Measurements from ENCODE around the gene KCNK15.

The KCNK15 gene

DNA sequence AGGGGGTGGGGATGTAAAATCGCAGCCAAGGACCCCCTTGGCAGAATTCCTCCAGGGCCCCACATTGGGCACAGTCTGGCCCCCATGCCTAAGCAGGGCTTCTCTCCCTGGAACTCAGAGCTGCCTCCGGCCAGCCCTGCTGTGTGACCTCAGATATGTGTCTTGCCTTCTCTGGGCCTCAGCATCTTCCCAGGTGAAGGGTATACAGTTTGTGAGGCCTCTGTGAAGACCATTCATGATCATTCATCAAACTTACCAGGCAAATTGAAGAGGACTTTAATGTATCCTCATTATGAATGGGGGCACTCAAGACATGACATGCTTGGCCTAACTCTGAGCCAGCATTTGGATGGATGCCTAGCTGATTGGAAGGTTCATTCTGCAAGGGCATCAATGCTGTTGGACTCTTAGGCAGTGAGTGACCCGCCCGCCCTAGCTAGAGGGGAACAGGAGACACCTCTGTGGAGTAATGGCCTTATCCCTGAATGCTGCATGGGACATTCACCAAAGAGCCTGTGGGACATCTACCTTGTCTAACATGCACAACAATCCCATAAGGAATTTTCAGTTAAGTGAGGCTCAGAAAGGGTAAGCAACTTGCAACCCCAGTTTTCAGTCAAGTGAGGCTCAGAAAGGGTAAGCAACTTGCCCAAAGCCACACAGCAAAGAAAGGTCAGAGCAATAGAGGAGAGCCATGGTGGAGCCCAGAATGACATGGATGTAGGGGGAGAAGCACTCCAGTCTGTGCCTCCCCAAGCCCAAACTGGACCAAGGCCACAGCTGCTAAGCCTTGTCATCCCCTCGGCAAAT is 30.0 kb upstream of the KCNK15 start:
- DNase-seq: no peak

DNA sequence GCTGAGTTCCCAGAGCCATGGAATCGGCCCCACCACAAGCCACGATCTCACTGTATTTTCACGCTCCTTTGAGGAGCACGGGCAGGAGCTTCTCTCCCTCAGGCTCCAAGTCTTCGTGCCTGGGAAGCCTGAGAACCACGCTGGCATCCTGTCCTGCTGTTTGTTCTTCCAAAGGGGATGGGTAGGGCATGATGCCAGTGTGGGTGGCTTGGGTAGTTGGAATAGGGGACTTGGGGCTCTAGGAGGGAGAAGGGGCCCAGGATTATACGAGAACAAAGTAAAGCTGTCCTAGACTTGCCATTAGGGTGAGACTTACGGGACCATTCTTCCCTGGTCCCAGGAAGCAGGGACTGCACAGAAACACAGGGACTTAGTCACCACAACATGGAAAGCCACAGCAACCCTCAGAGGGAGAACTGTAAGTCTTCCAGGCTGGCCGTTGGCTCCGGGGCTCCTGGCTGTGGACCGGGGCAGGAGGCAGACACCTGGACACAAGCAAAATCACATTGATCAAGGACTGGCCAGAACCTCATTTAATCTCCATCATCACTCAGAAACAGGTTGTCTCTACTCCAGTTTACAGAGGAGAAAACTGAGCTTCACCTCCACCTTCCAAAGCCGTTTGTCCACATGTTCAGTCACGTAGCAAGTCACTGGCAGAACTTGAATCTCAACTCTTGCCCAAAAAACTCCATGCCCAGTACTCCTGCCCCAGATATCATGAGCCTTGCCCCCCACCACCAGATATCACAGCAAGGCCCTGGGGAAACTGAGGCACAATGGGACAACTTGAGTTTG is 29.2 kb upstream of the KCNK15 start:
- no peak for DNase-seq

DNA sequence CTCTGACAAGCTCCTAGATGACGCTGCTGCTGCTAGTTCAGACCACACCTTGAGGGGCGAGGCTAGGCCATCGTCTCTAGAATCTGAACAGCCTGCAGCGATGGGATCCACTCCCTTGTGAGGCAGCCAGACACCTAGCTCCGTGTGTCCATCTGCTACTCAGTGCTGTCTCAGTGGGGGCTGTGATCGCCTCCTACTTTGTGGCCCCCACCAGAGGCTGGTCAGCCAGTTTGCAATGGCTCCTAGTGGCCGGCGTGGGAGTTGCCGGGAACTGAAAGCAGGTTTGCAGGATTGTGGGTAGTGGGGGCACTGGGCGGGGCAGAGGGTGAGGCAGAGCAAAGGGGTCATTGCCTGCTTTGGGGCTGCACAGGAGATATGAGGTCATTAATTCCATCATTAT is 27.7 kb upstream of the KCNK15 start:
- DNase-seq: no peak

DNA sequence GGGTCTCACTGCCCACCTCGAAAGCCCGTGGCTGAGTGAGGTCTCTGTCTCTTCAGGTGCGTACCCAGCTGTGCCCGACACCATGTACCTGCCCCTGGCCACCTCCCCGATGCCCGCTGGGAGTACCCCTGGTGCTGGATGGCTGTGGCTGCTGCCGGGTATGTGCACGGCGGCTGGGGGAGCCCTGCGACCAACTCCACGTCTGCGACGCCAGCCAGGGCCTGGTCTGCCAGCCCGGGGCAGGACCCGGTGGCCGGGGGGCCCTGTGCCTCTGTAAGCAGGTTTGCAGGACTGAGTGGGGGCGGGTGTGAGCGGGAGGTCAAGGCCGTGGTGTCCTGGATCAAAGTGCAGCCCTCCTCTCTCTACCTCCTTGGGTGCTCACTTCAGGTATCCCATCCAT is 25.8 kb upstream of the KCNK15 start:
- no peak for DNase-seq

DNA sequence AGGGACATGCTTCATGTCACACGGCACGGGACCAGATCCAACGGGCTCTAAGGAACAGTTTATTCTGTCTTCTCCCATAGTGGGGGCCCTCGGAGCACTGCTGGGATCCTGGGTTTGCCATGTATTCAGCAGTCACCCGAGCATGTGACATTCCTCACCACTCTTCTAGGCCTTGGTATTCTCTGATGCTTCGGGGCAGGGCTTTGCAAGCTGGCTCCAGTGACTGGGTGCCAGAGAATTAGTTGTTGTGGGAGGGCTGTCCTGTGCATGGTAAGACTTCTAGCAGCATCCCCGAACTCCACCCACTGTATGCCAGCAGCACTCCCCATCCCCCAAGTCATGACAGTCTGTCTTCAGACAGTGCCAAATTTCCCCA is 25.1 kb upstream of the KCNK15 start:
- DNase-seq: no peak

DNA sequence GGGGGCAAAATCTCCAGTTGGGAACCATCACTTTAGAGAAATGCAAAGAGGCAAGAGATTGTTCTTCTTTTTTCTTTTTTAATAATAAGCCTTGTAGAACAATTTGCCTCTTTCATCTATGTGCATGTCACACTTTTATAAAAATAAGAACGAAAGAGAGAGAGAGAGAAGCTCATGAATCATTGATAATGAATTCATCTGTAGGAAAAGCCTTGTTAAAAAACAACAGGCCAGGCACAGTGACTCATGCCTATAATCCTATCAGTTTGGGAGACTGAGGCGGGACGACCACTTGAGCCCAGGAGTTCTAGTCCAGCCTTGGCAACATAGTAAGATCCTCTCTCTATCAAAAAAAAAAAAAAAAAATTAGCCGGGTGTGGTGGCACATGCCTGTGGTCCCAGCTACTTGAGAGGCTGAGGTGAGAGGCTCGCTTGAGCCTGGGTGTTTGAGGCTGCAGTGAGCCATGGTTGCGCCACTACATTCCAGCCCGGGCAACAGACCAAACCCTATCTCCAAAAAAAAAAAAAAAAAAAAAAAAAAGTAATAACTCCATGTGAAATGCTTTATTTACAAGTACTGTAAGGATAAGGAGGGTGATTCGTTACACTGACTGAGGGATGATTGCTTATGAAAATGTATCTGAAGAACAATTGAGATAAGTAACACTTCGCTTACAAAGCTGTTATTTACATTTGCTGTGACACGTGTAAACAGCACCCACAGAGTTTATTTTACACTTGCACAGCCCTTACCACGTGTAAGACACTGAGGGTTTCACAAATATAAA is 24.5 kb upstream of the KCNK15 start:
- no peak for DNase-seq

DNA sequence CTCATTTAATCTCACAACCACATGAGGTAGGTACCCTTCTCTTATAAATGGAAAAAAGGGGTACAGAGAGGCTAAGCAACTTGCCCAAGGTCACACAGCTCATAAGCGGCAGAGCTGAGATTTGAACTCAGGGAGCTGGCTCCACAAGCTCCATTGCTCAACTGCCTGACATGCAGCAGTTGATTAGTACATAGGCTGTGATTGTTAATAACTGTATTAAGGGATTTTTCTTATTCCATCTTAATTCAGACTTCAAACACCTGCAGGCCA is 23.9 kb upstream of the KCNK15 start:
- no peak for DNase-seq

GRCh38 chr20:44722990-44723389 is 22.7 kb upstream of the KCNK15 start:
- no peak for DNase-seq

- no peak for DNase-seq
These were observed 22.3 kb upstream of the KCNK15 start for GRCh38 chr20:44723391-44723790.

GRCh38 chr20:44723798-44724362 is 21.8 kb upstream of the KCNK15 start:
- no peak for DNase-seq

DNA sequence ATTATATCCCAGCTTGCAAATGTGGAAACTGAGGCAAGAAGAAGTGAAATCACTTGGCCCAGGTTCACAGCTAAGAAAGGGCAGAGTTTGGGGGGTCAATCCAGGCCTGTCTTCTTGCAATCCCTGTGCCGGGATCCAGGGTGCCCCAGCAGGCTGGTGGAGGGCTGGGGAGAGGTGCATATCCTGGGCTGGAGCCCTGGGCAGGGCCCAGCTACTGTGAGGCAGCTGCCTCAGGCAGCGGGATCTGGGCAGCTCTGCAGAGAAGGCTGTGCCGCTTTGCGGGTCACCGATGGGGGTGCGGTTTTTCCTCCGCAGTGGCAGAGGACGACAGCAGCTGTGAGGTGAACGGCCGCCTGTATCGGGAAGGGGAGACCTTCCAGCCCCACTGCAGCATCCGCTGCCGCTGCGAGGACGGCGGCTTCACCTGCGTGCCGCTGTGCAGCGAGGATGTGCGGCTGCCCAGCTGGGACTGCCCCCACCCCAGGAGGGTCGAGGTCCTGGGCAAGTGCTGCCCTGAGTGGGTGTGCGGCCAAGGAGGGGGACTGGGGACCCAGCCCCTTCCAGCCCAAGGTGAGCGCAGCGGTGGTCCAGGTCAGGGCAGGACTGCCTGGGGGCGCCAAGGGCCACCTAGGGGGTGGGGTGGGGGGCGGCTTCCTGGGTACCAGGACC is 21.1 kb upstream of the KCNK15 start:
- DNase-seq: no peak

DNA sequence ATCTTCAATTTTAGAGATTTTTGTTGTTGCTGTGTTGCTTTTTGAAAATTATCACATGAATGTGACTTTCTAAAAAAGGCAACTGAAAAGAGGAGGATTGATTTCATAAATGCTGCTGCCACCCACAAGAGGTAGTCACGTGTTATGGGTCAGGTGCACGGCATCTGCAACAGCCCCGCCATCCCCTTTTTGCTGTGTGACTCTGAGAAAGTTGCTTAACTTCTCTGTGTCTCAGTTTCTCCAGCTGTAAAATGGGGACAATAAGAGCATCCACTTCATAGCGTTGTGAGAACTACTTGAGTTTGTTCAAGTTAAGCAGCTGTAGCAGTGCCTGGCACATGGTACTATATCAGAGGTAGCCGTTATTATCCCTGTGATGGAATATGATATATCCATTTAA is 19.8 kb upstream of the KCNK15 start:
- no peak for DNase-seq

GRCh38 chr20:44727039-44727438 is 18.6 kb upstream of the KCNK15 start:
- DNase-seq: no peak

- DNase-seq: no peak
These were observed 18.0 kb upstream of the KCNK15 start for GRCh38 chr20:44727651-44728050.

DNA sequence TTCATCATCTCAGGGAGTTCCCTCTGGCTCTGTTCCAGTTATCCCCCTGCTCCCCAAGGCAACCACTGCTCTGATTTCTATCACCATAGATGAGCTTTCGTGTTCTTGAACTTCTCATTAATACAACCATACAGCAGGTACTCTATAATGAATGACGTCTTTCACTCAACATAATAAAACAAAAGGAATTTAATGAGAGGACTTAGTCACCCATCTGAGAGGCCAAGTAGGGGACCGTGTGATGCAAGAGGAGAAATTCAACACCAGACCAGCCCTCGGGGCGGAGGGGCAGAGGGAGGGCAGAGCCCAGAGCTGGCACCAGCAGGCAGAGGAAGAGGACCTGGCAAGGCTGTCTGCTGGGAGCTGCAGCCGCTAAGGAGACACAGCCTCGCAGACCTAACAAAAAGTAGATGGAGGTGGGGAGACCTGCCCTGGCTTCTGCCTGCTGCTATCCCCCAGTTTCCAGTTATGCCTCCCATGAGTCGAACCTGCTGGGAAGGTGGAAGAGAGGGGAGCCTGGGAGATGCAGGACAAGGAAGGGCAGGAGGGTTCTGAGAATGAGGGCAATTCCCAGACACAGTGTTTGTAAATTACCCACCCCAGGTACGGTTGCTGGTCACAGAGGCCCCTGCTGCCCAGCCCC is 16.7 kb upstream of the KCNK15 start:
- peak; percentile 51 for DNase-seq

DNA sequence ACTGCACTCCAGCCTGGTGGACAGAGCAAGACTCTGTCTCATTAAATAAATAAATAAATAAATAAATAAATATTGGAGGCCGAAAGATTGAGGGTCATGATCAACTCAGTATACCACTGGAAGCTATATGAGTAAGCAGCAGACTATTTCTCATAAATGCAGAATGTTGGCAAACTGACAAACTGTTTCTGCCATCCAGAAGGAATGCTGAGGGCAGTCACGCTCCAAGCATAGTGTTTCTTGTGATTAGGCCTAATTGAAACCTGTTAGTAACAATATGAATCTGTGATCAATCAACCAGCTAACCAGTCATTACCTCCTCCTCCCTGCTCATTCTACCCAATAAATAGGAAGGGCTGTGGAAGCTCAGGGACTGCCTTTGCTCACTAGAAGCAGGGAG is 15.2 kb upstream of the KCNK15 start:
- no peak for DNase-seq

DNA sequence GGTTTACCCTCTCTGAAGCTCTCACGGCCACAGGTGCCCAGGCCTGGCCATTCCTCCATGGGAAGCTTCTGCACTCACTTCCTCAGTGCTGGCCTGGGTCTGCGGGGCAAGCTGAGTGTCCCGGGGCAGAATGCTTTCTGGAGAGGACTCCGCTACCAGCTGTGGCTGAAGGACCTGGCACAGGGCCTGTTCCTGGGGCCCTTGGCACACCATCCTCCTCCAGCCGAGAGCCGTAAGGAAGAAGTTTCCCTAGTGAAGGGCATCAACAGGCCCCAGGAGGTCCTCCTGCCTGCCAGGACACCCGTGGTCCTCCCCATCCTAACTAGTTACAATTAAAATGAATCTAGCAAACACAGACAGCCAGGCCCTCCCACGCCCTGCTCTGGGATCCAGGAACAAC is 14.0 kb upstream of the KCNK15 start:
- DNase-seq: no peak

DNA sequence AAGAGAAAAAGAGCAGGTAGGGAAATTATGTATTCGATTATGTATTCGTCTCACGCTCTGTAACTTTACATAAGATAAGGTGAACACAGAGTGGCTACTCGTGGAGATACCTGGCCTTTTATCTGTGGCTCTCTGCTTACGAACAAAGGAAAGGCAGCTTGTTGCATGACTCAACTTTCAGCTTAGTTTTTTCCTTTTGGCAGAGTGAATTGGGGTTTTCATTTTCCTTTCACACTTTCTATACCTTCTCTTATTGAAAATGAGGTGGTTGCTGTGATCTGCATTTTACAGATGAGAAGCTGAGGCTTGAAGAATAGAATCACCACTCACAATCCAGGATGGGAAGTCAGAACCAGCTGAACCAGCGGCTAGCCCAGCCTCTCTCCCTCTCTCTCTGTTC is 13.3 kb upstream of the KCNK15 start:
- DNase-seq: no peak

GRCh38 chr20:44733341-44734069 is 12.2 kb upstream of the KCNK15 start:
- no peak for DNase-seq

- no peak for DNase-seq
These were observed 10.7 kb upstream of the KCNK15 start for GRCh38 chr20:44734938-44735337.

GRCh38 chr20:44735816-44736169 is 9.9 kb upstream of the KCNK15 start:
- no peak for DNase-seq

Data from NCI-H2107 (cell line).